Measurements from ENCODE around the gene YBX2.

DNA sequence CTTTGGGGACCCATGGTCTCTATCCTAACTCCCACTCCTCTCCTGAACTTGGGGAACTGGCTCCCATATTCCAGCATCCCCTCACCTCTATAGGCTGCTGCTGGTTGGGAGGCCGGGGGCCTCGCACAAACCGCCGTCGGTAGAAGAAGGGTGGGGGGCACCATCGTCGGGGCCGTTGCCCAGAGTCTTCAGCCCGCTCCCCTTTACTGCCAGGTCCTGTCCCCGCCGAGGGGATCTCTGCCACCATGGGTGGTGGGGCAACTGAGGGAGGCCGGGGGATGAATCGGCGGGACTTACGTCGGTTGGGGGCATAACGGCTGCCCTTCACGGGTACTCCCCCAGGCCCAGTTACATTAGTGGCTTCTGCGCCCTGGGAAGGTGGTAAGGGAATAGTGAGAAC is 4.3 kb downstream of the YBX2 start:
- no peak for TF ChIP-seq TOX (CRISPR knock-in tag; IDR thresholded peaks at IDR 0.05; ENCODE audit: borderline replicate concordance)
- TF ChIP-seq ZFP3 (CRISPR knock-in tag; IDR thresholded peaks at IDR 0.05) = no peak
- no peak for TF ChIP-seq PATZ1 (CRISPR knock-in tag; IDR thresholded peaks at IDR 0.05; ENCODE audit: borderline replicate concordance)
- TF ChIP-seq BACH2 (CRISPR knock-in tag; IDR thresholded peaks at IDR 0.05; ENCODE audit: borderline replicate concordance) = no peak
- no peak for TF ChIP-seq ESRRG (CRISPR knock-in tag; IDR thresholded peaks at IDR 0.05)
- TF ChIP-seq RARB (CRISPR knock-in tag; IDR thresholded peaks at IDR 0.05) = no peak
- TF ChIP-seq ZFP30 (CRISPR knock-in tag; IDR thresholded peaks at IDR 0.05) = no peak
- no peak for TF ChIP-seq ARNTL (CRISPR knock-in tag; IDR thresholded peaks at IDR 0.05; ENCODE audit: borderline replicate concordance, low read depth)
- TF ChIP-seq, protein P1, sequence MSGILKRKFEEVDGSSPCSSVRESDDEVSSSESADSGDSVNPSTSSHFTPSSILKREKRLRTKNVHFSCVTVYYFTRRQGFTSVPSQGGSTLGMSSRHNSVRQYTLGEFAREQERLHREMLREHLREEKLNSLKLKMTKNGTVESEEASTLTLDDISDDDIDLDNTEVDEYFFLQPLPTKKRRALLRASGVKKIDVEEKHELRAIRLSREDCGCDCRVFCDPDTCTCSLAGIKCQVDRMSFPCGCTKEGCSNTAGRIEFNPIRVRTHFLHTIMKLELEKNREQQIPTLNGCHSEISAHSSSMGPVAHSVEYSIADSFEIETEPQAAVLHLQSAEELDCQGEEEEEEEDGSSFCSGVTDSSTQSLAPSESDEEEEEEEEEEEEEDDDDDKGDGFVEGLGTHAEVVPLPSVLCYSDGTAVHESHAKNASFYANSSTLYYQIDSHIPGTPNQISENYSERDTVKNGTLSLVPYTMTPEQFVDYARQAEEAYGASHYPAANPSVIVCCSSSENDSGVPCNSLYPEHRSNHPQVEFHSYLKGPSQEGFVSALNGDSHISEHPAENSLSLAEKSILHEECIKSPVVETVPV (CRISPR knock-in tag; IDR thresholded peaks at IDR 0.05) = no peak
- TF ChIP-seq ZC3H10 (CRISPR knock-in tag; IDR thresholded peaks at IDR 0.05) = no peak
- TF ChIP-seq, protein P2, sequence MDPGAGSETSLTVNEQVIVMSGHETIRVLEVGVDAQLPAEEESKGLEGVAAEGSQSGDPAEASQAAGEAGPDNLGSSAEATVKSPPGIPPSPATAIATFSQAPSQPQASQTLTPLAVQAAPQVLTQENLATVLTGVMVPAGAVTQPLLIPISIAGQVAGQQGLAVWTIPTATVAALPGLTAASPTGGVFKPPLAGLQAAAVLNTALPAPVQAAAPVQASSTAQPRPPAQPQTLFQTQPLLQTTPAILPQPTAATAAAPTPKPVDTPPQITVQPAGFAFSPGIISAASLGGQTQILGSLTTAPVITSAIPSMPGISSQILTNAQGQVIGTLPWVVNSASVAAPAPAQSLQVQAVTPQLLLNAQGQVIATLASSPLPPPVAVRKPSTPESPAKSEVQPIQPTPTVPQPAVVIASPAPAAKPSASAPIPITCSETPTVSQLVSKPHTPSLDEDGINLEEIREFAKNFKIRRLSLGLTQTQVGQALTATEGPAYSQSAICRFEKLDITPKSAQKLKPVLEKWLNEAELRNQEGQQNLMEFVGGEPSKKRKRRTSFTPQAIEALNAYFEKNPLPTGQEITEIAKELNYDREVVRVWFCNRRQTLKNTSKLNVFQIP (CRISPR knock-in tag; IDR thresholded peaks at IDR 0.05; ENCODE audit: borderline replicate concordance, low read depth) = no peak
- TF ChIP-seq SNAI2 (CRISPR knock-in tag; IDR thresholded peaks at IDR 0.05) = no peak

All from SK-N-SH treated with all-trans-retinoic acid at 6 μM for 48 hours (cell line).